H1 (cell line): ENCODE measurements around the gene MPPED1. TPM values are rescaled to one million over a fixed set of nuclear protein-coding genes. Genes with fewer than 3 reads are reported as not detected.

ENCODE experiments used
- YY1 ChIP-seq: IDR thresholded peaks from 2 replicates; pipeline ENCODE4 v1.6.1; 2011; ENCODE audit warnings: low read depth, mild to moderate bottlenecking, low read length
- polyA plus RNA-seq, 7 experiments: library from polyadenylated mRNA; depleted of rRNA in 3 of 7; stranded (reverse) in 5 of 7; unstranded in 2 of 7; fragments of >200 nt in 5 of 7; fragments of 200-250 nt in 2 of 7; gene quantifications; 1 replicate in 5 of 7; 2 replicates in 1 of 7; 4 replicates in 1 of 7; pipeline versions ENCODE4 v1.2.1 to v1.2.3, GENCODE V29; 2011 to 2013; ENCODE audit warnings: missing spikeins in 2 of 7, mixed read lengths in 2 of 7
- total RNA-seq: library from RNA; stranded (reverse); fragmentation: NEBNext Ultra II Directional; extraction: Animal tissue kit (Norgen Biotek cat#: 25700); gene quantifications from 2 replicates; pipeline ENCODE4 v1.2.1, GENCODE V29; 2021
- TF ChIP-seq, protein P1 (sequence below): IDR thresholded peaks from 2 replicates; pipeline ENCODE4 v1.6.1; 2012; ENCODE audit warnings: inconsistent platforms

MPPED1 gene
- total and polyA plus RNA-seq, 2 of the 8 experiments (the other 6 are each of a cell fraction or from before 2014, with no cell fraction given) = 0.29 to 0.37 TPM

DNA sequence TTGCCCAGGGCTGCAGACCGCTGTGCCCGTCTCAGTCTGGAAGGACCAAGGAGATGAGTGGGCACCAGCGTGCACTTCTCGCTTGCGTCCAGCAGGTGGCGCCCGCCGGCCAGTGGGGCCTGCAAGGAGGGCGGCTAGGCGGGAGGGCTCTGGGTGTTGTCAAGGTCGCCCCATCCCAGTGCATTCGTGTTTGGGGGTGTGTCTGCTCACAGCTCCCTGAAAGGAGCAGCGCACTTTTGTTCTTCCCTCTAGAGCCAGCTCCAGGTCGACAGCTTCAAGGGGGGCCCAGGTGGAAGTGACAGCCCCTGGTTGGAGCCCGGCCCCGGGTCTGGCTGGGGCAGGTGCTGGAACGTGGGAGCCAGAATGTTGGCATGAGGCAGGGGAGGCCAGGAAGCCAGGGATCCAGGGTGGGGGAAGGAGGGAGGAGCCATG is 23.4 kb upstream of the MPPED1 start (continued):
- TF ChIP-seq, protein P1, sequence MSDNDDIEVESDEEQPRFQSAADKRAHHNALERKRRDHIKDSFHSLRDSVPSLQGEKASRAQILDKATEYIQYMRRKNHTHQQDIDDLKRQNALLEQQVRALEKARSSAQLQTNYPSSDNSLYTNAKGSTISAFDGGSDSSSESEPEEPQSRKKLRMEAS = peak; percentile 58; the same call in 1 of the 2 replicates
- peak; percentile 29; the same call in 1 of the 2 replicates for TF ChIP-seq YY1
